Thyroid gland (tissue), 4 donors: ENCODE measurements around the gene C22orf31. TPM values are rescaled to one million over a fixed set of nuclear protein-coding genes. Genes with fewer than 3 reads are reported as not detected.

Experiments
- DNase-seq, 2 donors: peaks; one replicate each; pipeline ENCODE4 v3.0.0-alpha.2; 2019
- H3K27ac ChIP-seq, 3 donors: fragments of 200-600 bp; sonication (generic); 1 replicate in 2 of 3; 2 replicates in 1 of 3; pipeline ENCODE4 v1.5.1; 2016 to 2019; ENCODE audit warnings: mild to moderate bottlenecking in 1 of 3, moderate library complexity in 1 of 3
- H3K27me3 ChIP-seq: fragments of 200-600 bp; sonication (generic); one replicate; pipeline ENCODE4 v1.5.1; 2019
- H3K36me3 ChIP-seq, 2 donors: fragments of 200-600 bp; sonication (generic); one replicate each; pipeline ENCODE4 v1.5.1; 2016 to 2019
- H3K4me1 ChIP-seq, 2 donors: fragments of 200-600 bp; sonication (generic); one replicate each; pipeline ENCODE4 v1.5.1; 2017 to 2019
- H3K4me3 ChIP-seq, 3 donors: fragments of 200-600 bp; sonication (generic); replicated peaks in 1 of 3; 1 replicate in 2 of 3; 2 replicates in 1 of 3; pipeline ENCODE4 v1.5.1; 2016; ENCODE audit warnings: mild to moderate bottlenecking in 1 of 3
- H3K9me3 ChIP-seq: fragments of 200-600 bp; sonication (generic); one replicate; pipeline ENCODE4 v1.5.1; 2017
- POLR2A ChIP-seq, 2 donors: fragments of 450-650 bp; IDR thresholded peaks; one replicate each; pipeline ENCODE4 v1.6.1; 2017; ENCODE audit warnings: antibody characterized with exemption in 2 of 2, mild to moderate bottlenecking in 2 of 2, moderate library complexity in 1 of 2
- WGBS, 2 donors: methylation state at CpG; one replicate each; pipeline ENCODE4 v1.1.5; 2017; 5-methylcytosine and 5-hydroxymethylcytosine counted together
- intact Hi-C: fragments of 100-400 bp; cut with DNase I; formaldehyde crosslinking; loops from one replicate; pipeline ENCODE4 v1.15.1; 2023
- total RNA-seq, 4 donors: library from RNA; depleted of rRNA; stranded (reverse); fragments of >200 nt; gene quantifications; one replicate each; pipeline ENCODE4 v1.2.3, GENCODE V29; 2016
- TF ChIP-seq, protein P1 (sequence below), 6 experiments: fragments of 200-600 bp in 3 of 6; fragments of 450-650 bp in 3 of 6; sonication (generic) in 3 of 6; IDR thresholded peaks; one replicate each; pipeline ENCODE4 v1.5.1; 2016 to 2019; ENCODE audit warnings: antibody characterized with exemption in 6 of 6, mild to moderate bottlenecking in 2 of 6, inconsistent platforms in 1 of 6, moderate library complexity in 1 of 6

Gene C22orf31
- total RNA-seq, 4 donors from 2014 or later: not detected

- intact Hi-C loops: no loop called here
- DNase-seq: no peak
- Histone ChIP-seq H3K27me3 (no peaks in the 10 kb centered on the region), H3K36me3 (no peaks in the 10 kb centered on the region), H3K9me3 (no peaks in the 10 kb centered on the region), H3K4me1 (peaks cover 14 to 26% of the 10 kb centered on the region in 2 donors), H3K4me3 (no peak overlapping the region), H3K27ac (no peak overlapping the region)
- TF ChIP-seq POLR2A (IDR thresholded peaks at IDR 0.05): no peak
- TF ChIP-seq, protein P1, sequence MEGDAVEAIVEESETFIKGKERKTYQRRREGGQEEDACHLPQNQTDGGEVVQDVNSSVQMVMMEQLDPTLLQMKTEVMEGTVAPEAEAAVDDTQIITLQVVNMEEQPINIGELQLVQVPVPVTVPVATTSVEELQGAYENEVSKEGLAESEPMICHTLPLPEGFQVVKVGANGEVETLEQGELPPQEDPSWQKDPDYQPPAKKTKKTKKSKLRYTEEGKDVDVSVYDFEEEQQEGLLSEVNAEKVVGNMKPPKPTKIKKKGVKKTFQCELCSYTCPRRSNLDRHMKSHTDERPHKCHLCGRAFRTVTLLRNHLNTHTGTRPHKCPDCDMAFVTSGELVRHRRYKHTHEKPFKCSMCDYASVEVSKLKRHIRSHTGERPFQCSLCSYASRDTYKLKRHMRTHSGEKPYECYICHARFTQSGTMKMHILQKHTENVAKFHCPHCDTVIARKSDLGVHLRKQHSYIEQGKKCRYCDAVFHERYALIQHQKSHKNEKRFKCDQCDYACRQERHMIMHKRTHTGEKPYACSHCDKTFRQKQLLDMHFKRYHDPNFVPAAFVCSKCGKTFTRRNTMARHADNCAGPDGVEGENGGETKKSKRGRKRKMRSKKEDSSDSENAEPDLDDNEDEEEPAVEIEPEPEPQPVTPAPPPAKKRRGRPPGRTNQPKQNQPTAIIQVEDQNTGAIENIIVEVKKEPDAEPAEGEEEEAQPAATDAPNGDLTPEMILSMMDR (IDR thresholded peaks at IDR 0.05): no peak
- WGBS, 2 donors: 96 to 98% methylated on average over 4 of the region's 4 CpGs
Measured at GRCh38 chr22:29014773-29015172, 46.9 kb downstream of the C22orf31 start.

DNA sequence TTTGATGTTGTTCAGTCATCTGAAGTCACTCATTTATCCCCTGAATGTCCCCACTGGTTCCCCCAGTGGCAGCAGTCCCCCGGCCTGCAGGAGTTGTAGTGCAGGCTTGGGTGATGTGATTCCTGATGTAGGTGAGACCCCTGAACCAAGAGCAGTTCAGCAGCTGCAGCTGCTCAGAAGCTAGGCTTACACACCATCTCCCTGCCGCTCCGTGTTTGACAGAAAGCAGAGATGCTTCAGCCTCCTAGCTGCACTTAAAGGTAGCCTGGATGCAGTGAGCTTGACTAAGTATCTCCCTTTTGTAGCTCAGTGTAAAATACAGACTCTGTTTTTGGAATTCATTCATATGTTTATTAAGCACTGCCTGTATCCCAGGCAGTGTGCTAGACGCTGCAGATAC is 47.3 kb downstream of the C22orf31 start:
- WGBS, 2 donors: 96% methylated on average over 4 of the region's 4 CpGs
- H3K27me3 ChIP-seq: no peaks in the 10 kb centered on the region
- H3K4me3 ChIP-seq: no peak overlapping the region
- no peaks in the 10 kb centered on the region for H3K36me3 ChIP-seq
- H3K27ac ChIP-seq: no peak overlapping the region
- intact Hi-C loops: no loop called here
- no peak for TF ChIP-seq POLR2A (IDR thresholded peaks at IDR 0.05)
- TF ChIP-seq, protein P1 (IDR thresholded peaks at IDR 0.05): no peak
- no peaks in the 10 kb centered on the region for H3K9me3 ChIP-seq
- DNase-seq: no peak
- peaks cover 15 to 29% of the 10 kb centered on the region in 2 donors for H3K4me1 ChIP-seq

GRCh38 chr22:29012952-29013351 is 48.7 kb downstream of the C22orf31 start:
- H3K27me3 ChIP-seq: no peaks in the 10 kb centered on the region
- no peaks in the 10 kb centered on the region for H3K36me3 ChIP-seq
- no peak for DNase-seq
- WGBS, 2 donors: 85 to 89% methylated on average over 4 of the region's 4 CpGs
- H3K4me1 ChIP-seq: peaks cover 21 to 34% of the 10 kb centered on the region in 2 donors
- H3K9me3 ChIP-seq: no peaks in the 10 kb centered on the region
- no peak overlapping the region for H3K27ac ChIP-seq
- no peak for TF ChIP-seq POLR2A (IDR thresholded peaks at IDR 0.05)
- TF ChIP-seq, protein P1 (IDR thresholded peaks at IDR 0.05): no peak
- H3K4me3 ChIP-seq: no peak overlapping the region
- intact Hi-C loops: no loop called here

DNA sequence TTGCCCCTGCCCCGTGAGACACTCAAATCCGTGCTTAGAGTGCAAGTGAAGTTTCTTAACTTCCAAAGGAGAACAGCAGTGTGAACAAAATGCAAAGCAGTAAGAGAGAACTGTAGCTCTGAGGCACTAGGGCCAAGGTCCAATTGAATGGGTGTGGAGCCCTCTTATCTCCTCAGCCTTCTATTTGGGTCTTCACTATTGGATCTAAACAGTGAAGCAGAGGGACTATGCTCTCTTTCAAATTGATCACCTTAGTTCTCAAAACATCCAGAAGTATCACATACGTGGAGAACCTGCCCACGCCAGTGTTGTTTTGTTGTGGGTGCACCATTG is 49.6 kb downstream of the C22orf31 start:
- intact Hi-C loops: no loop called here
- Histone ChIP-seq H3K27me3 (no peaks in the 10 kb centered on the region), H3K4me1 (peaks cover 21 to 32% of the 10 kb centered on the region in 2 donors), H3K27ac (peak overlapping the region in 1 of 3 donors; percentile 11), H3K4me3 (no peak overlapping the region), H3K36me3 (no peaks in the 10 kb centered on the region), H3K9me3 (no peaks in the 10 kb centered on the region)
- 61 to 68% methylated on average over 4 of the region's 4 CpGs for WGBS, 2 donors
- DNase-seq: no peak
- TF ChIP-seq, protein P1 (IDR thresholded peaks at IDR 0.05): no peak
- no peak for TF ChIP-seq POLR2A (IDR thresholded peaks at IDR 0.05)

DNA sequence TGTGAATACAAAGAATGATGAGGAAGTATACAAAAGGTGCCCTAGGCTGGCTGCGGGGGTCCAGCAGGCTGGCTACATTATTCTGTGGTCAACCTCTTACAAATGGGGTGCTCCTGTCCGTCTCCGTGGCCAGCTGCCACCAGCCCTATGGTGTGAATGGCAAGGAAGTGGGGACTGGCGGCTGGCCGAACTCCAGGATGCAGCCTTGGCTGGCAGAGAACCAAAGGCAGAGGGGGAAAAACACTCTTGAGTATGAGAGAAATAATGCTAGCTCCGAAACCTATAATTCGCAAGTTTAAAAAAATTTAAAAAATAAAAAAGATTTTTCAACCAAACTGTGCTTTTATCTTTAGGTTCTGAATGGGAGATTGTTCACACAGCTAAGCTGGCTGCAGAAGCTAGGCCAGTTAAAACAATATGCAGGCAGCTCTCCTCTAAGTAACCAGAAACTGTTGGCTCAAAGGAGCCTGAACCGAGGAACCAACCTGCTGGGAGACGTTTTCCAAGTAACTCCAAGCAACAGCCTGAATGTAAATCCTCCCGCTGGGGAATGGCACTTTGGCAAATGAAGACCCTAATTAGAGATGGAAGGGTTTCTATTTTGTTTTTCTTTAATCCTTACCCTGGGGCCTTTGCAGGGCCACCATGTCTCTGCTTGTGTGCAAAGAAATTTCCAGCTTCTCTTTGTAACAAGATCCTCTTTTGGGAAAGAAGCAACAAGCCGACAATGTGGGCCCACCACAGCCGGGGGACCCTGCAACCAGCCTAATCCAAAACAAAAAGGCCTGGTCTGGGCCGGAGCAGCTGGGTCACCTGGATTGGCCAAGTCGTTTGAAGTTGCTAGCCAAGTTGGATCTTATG is 50.2 kb downstream of the C22orf31 start:
- Histone ChIP-seq H3K36me3 (no peaks in the 10 kb centered on the region), H3K9me3 (no peaks in the 10 kb centered on the region), H3K27me3 (no peaks in the 10 kb centered on the region), H3K27ac (peak overlapping the region in 2 of 3 donors; percentile 11 to 27), H3K4me3 (no peak overlapping the region), H3K4me1 (peaks cover 15 to 26% of the 10 kb centered on the region in 2 donors)
- intact Hi-C loops: no loop called here
- peak; percentile 50 to 54 for DNase-seq
- TF ChIP-seq, protein P1 (IDR thresholded peaks at IDR 0.05): no peak
- TF ChIP-seq POLR2A (IDR thresholded peaks at IDR 0.05): no peak
- WGBS, 2 donors: 30 to 37% methylated on average over 14 of the region's 14 CpGs
